ENCODE results near the gene SSU72.
A peak's percentile ranks its signal among the peaks of the same experiment; 100 is the strongest.

SSU72 gene

GRCh38 chr1:1616838-1617237 lies 42.2 kb upstream of the SSU72 start:
- peak overlapping the region; percentile 90 for H3K4me3 ChIP-seq (ENCODE audit: low read depth, low read length)
- in situ Hi-C loops (cut with HindIII; ENCODE audit: low sequenced_read_pairs) = no loop called here
- no peak for TF ChIP-seq CTCF (IDR thresholded peaks at IDR 0.05; ENCODE audit: low read depth, low read length)
- no peak for DNase-seq (ENCODE audit: low read depth, low spot score)

GRCh38 chr1:1616045-1616790 lies 41.6 kb upstream of the SSU72 start:
- in situ Hi-C loops (cut with HindIII; ENCODE audit: low sequenced_read_pairs) = no loop called here
- no peak for TF ChIP-seq CTCF (IDR thresholded peaks at IDR 0.05; ENCODE audit: low read depth, low read length)
- peak overlapping the region; percentile 90 for H3K4me3 ChIP-seq (ENCODE audit: low read depth, low read length)
- no peak for DNase-seq (ENCODE audit: low read depth, low spot score)

- DNase-seq (ENCODE audit: low read depth, low spot score) = peak; percentile 94
- in situ Hi-C loops (cut with HindIII; ENCODE audit: low sequenced_read_pairs) = no loop called here
- no peak for TF ChIP-seq CTCF (IDR thresholded peaks at IDR 0.05; ENCODE audit: low read depth, low read length)
- H3K4me3 ChIP-seq (ENCODE audit: low read depth, low read length) = peak within 1 kb of the TSS; percentile 90
These were observed 40.8 kb upstream of the SSU72 start, which contains the start of gene MIB2 for GRCh38 chr1:1615256-1616044. MIB2 (plus strand) TSS chr1:1615500; CDS start chr1:1623453, 7,953 bp downstream.

GRCh38 chr1:1614954-1615255 lies 40.2 kb upstream of the SSU72 start:
- no peak for DNase-seq (ENCODE audit: low read depth, low spot score)
- peak overlapping the region; percentile 90 for H3K4me3 ChIP-seq (ENCODE audit: low read depth, low read length)
- in situ Hi-C loops (cut with HindIII; ENCODE audit: low sequenced_read_pairs) = no loop called here
- no peak for TF ChIP-seq CTCF (IDR thresholded peaks at IDR 0.05; ENCODE audit: low read depth, low read length)

- DNase-seq (ENCODE audit: low read depth, low spot score) = peak; percentile 23
- no peak for TF ChIP-seq CTCF (IDR thresholded peaks at IDR 0.05; ENCODE audit: low read depth, low read length)
These were observed 39.7 kb upstream of the SSU72 start for GRCh38 chr1:1614204-1614953.

GRCh38 chr1:1613509-1614082 lies 38.9 kb upstream of the SSU72 start:
- no peak for DNase-seq (ENCODE audit: low read depth, low spot score)
- no peak for TF ChIP-seq CTCF (IDR thresholded peaks at IDR 0.05; ENCODE audit: low read depth, low read length)
- in situ Hi-C loops (cut with HindIII; ENCODE audit: low sequenced_read_pairs) = no loop called here
- H3K4me3 ChIP-seq (ENCODE audit: low read depth, low read length) = peak overlapping the region; percentile 90

More at GRCh38 chr1:1614204-1614953, 39.7 kb upstream of the SSU72 start:
- in situ Hi-C loops (cut with HindIII; ENCODE audit: low sequenced_read_pairs) = no loop called here
- peak overlapping the region; percentile 90 for H3K4me3 ChIP-seq (ENCODE audit: low read depth, low read length)

Measured in astrocyte of the spinal cord (primary cell).